ENCODE data around the gene FNTB. TPM values are rescaled to one million over a fixed set of nuclear protein-coding genes. Genes with fewer than 3 reads are reported as not detected.

Gene FNTB
- total and polyA plus RNA-seq, 2 of the 13 experiments (the other 11 are each of a cell fraction or from before 2014, with no cell fraction given), result 23.6 to 28.5 TPM

- H3K4me3 ChIP-seq (replicated peaks in 1 of 3; ENCODE audit: insufficient read depth in 1 of 3, low read depth in 2 of 3, low read length in 3 of 3), result no peak overlapping the region
- H3K27me3 ChIP-seq (ENCODE audit: control insufficient read depth in 1 of 2, insufficient read depth in 2 of 2, low read length in 2 of 2), result no peaks in the 10 kb centered on the region
- ChIA-PET CTCF (ENCODE audit: low intra/inter-chr PET ratio, low total read pairs) (no interaction called here), POLR2A (no interaction called here)
- no peak for ATAC-seq
- peaks cover 11 to 61% of the 10 kb centered on the region in 2 experiments; a peak in 4 of 5 replicates for H3K36me3 ChIP-seq (replicated peaks in 1 of 2; ENCODE audit: control insufficient read depth in 1 of 2, insufficient read depth in 2 of 2, low read length in 2 of 2)
- DNase-seq (ENCODE audit: low spot score), result no peak
- in situ Hi-C loops (cut with HindIII; ENCODE audit: extremely low pct_ligation_motif_present, low pct_unique_long_range_greater_than_20kb) (no loop called here), intact Hi-C loops (cut with micrococcal nuclease; ENCODE audit: unreplicated experiment) (no loop called here)
- no peak overlapping the region for H3K4me2 ChIP-seq (ENCODE audit: low read depth, low read length)
- H3K9ac ChIP-seq (ENCODE audit: insufficient read depth, low read depth, low read length), result no peak overlapping the region
- no peak for TF ChIP-seq SOX13 (IDR thresholded peaks at IDR 0.05)
- no peak for TF ChIP-seq SOX13 (CRISPR knock-in tag; conservative IDR thresholded peaks at IDR 0.05 in 1 of 2, IDR thresholded peaks at IDR 0.05 in 1 of 2)
- TF ChIP-seq ZMYM4 (CRISPR knock-in tag; IDR thresholded peaks at IDR 0.05), result no peak
- no peak for TF ChIP-seq ZNF883 (CRISPR knock-in tag; IDR thresholded peaks at IDR 0.05; ENCODE audit: not compliant biosample characterization)
- no peak for TF ChIP-seq SCMH1 (CRISPR knock-in tag; IDR thresholded peaks at IDR 0.05; ENCODE audit: borderline replicate concordance)
- no peak for TF ChIP-seq ZNF775 (CRISPR knock-in tag; IDR thresholded peaks at IDR 0.05; ENCODE audit: borderline replicate concordance)
- TF ChIP-seq RFXANK (CRISPR knock-in tag; IDR thresholded peaks at IDR 0.05), result no peak
- no peak for TF ChIP-seq BCL3 (CRISPR knock-in tag; IDR thresholded peaks at IDR 0.05)
- TF ChIP-seq POLR2AphosphoS2 (IDR thresholded peaks at IDR 0.05; ENCODE audit: low read depth, low read length), result no peak
- no peak for TF ChIP-seq CEBPG (CRISPR knock-in tag; IDR thresholded peaks at IDR 0.05)
- TF ChIP-seq ZNF30 (CRISPR knock-in tag; IDR thresholded peaks at IDR 0.05), result no peak
- TF ChIP-seq DPF2 (CRISPR knock-in tag; IDR thresholded peaks at IDR 0.05; ENCODE audit: borderline replicate concordance, low read depth), result no peak
- no peak for TF ChIP-seq ZNF644 (CRISPR knock-in tag; IDR thresholded peaks at IDR 0.05; ENCODE audit: low read depth)
- TF ChIP-seq ZUFSP (CRISPR knock-in tag; IDR thresholded peaks at IDR 0.05; ENCODE audit: borderline replicate concordance), result no peak
- TF ChIP-seq SRSF1 (optimal IDR thresholded peaks at IDR 0.05; ENCODE audit: low read depth, low read length), result no peak
- TF ChIP-seq ETV6 (CRISPR knock-in tag; conservative IDR thresholded peaks at IDR 0.05), result no peak
- no peak for TF ChIP-seq ZNF747 (CRISPR knock-in tag; IDR thresholded peaks at IDR 0.05; ENCODE audit: borderline replicate concordance)
- no peak for TF ChIP-seq RCOR2 (CRISPR knock-in tag; IDR thresholded peaks at IDR 0.05)
- no peak for TF ChIP-seq SNAPC5 (CRISPR knock-in tag; IDR thresholded peaks at IDR 0.05; ENCODE audit: borderline replicate concordance)
- no peak for TF ChIP-seq TRIM22 (IDR thresholded peaks at IDR 0.05)
- no peaks in the 10 kb centered on the region for H3K4me1 ChIP-seq (ENCODE audit: insufficient read depth, low read length)
- WGBS (ENCODE audit: low lambda C conversion rate), result 91% methylated on average over 5 of the region's 5 CpGs
- FAIRE-seq, result no peak
- no peak overlapping the region for H3K27ac ChIP-seq (ENCODE audit: extremely low read length, insufficient read depth, low read length)
- BruUV-seq (replicated peaks), result no TSS peak
- no peaks in the 10 kb centered on the region for H3K79me2 ChIP-seq (ENCODE audit: insufficient read depth, low read length)
- no peaks in the 10 kb centered on the region for H3K9me3 ChIP-seq (ENCODE audit: low read length)
- no peak overlapping the region for H2AFZ ChIP-seq (ENCODE audit: low read length)
- H4K20me1 ChIP-seq (ENCODE audit: insufficient read depth, low read length), result no peaks in the 10 kb centered on the region
Observed at GRCh38 chr14:65045006-65045405, 58.3 kb downstream of the FNTB start.
